Measurements from ENCODE around the gene ROCK2. TPM values are rescaled to one million over a fixed set of nuclear protein-coding genes. Genes with fewer than 3 reads are reported as not detected.

ROCK2 gene
- total and polyA plus RNA-seq, 2 of the 13 experiments (the other 11 are each of a cell fraction or from before 2014, with no cell fraction given): 38.1 to 119 TPM

GRCh38 chr2:11344956-11345677 is 681 bp upstream of the ROCK2 start (continued):
- peak; percentile 66 for TF ChIP-seq GABPB1 (CRISPR knock-in tag; IDR thresholded peaks at IDR 0.05)
- TF ChIP-seq ZNF275 (CRISPR knock-in tag; IDR thresholded peaks at IDR 0.05; ENCODE audit: borderline replicate concordance): peak; percentile 48; the same call in 1 of the 2 replicates
- TF ChIP-seq ZNF407 (CRISPR knock-in tag; IDR thresholded peaks at IDR 0.05; ENCODE audit: not compliant biosample characterization): peak; percentile 78
- TF ChIP-seq TEAD3 (CRISPR knock-in tag; optimal IDR thresholded peaks at IDR 0.05; ENCODE audit: borderline replicate concordance): peak; percentile 65
- 0 out of 2 replicates have a peak, but pooled peaks have one; percentile 35 for TF ChIP-seq ARID5B (CRISPR knock-in tag; IDR thresholded peaks at IDR 0.05)
- no peak for TF ChIP-seq SUZ12 (IDR thresholded peaks at IDR 0.05; ENCODE audit: low read depth, low read length)
- no peak; the same call in 1 of the 2 replicates for TF ChIP-seq ZNF770 (CRISPR knock-in tag; IDR thresholded peaks at IDR 0.05)
- TF ChIP-seq MTF1 (CRISPR knock-in tag; IDR thresholded peaks at IDR 0.05): no peak
- TF ChIP-seq ETV5 (CRISPR knock-in tag; IDR thresholded peaks at IDR 0.05; ENCODE audit: borderline replicate concordance): no peak; the same call in 1 of the 2 replicates
- TF ChIP-seq MYC (CRISPR knock-in tag; IDR thresholded peaks at IDR 0.05; ENCODE audit: borderline replicate concordance): peak; percentile 19; the same call in 1 of the 2 replicates
- peak; percentile 57; the same call in 1 of the 2 replicates for TF ChIP-seq KMT2B (CRISPR knock-in tag; IDR thresholded peaks at IDR 0.05)
- TF ChIP-seq SMAD1 (CRISPR knock-in tag; IDR thresholded peaks at IDR 0.05; ENCODE audit: borderline replicate concordance, low read depth): no peak

Data from HepG2 (cell line).